NT2/D1 (cell line): ENCODE results near the gene AKT3.

Experiments
- YY1 ChIP-seq: IDR thresholded peaks from 2 replicates; pipeline ENCODE4 v1.6.1; 2011; ENCODE audit not compliant: insufficient read length, insufficient read depth
- ZNF274 ChIP-seq: IDR thresholded peaks from 2 replicates; pipeline ENCODE4 v1.6.1; 2011; ENCODE audit warnings: mild to moderate bottlenecking, low read depth, low read length

- no peak for TF ChIP-seq ZNF274
- no peak for TF ChIP-seq YY1
Measured at GRCh38 chr1:243882276-243882675, 32.2 kb upstream of the AKT3 start.
